HepG2 (cell line): ENCODE measurements around the gene PPP1R13B. TPM values are rescaled to one million over a fixed set of nuclear protein-coding genes. Genes with fewer than 3 reads are reported as not detected.

Experiments
- ATAC-seq: fragments of 200-7000 bp; cut with Tn5 transposase; 3 replicates; pipeline ENCODE4 v1.9.1; 2020; ENCODE audit warnings: mild to moderate bottlenecking, moderate library complexity
- BruUV-seq: library from RNA; stranded (reverse); fragments of 400-500 nt; replicated peaks from 2 replicates; lab custom pipeline; 2021; lab: Mats Ljungman, UMichigan
- CTCF ChIA-PET: fragments of 300-600 bp; formaldehyde crosslinking; extraction: SDS; loops from one replicate; lab custom pipeline; 2021; ENCODE audit warnings: low total read pairs, inconsistent platforms, low intra/inter-chr PET ratio; lab: Yijun Ruan, JAX
- POLR2A ChIA-PET: fragments of 350-600 bp; sonication (Branson Sonifier 250); formaldehyde crosslinking; loops from one replicate; lab custom pipeline; 2020; ENCODE audit warnings: antibody characterized with exemption, inconsistent platforms; lab: Yijun Ruan, JAX
- DNase-seq: peaks from one replicate; pipeline ENCODE4 v3.0.0-alpha.2; 2015; ENCODE audit warnings: low spot score
- FAIRE-seq: peaks from 3 replicates; lab custom pipeline; 2011; peaks lifted over from hg19 to GRCh38; lab: Jason Lieb, UNC
- H2AFZ ChIP-seq: one replicate; pipeline ENCODE4 v1.6.1; 2011; ENCODE audit warnings: low read length, inconsistent platforms
- H3K27ac ChIP-seq: fragments of 300-600 bp; 3 replicates; pipeline ENCODE4 v1.8.0; 2011; ENCODE audit warnings: mixed run types, mild to moderate bottlenecking, mixed read lengths, low read length, inconsistent platforms; ENCODE audit not compliant: insufficient read depth; ENCODE audit errors: extremely low read length
- H3K27me3 ChIP-seq, 2 experiments: fragments of 200-600 bp in 1 of 2; 2 replicates in 1 of 2; 3 replicates in 1 of 2; pipeline versions ENCODE4 v1.6.0 to v1.8.0; 2011; ENCODE audit warnings: low read length in 2 of 2, mild to moderate bottlenecking in 2 of 2, moderate library complexity in 2 of 2, inconsistent platforms in 1 of 2; ENCODE audit not compliant: insufficient read depth in 2 of 2, control insufficient read depth in 1 of 2
- H3K36me3 ChIP-seq, 2 experiments: fragments of 200-600 bp in 1 of 2; replicated peaks in 1 of 2; 2 replicates in 1 of 2; 3 replicates in 1 of 2; pipeline versions ENCODE4 v1.5.1 to v1.8.0; 2011; ENCODE audit warnings: low read length in 2 of 2, inconsistent platforms in 1 of 2; ENCODE audit not compliant: insufficient read depth in 2 of 2, control insufficient read depth in 1 of 2
- H3K4me1 ChIP-seq: 2 replicates; pipeline ENCODE4 v1.5.1; 2012; ENCODE audit warnings: low read length, inconsistent platforms; ENCODE audit not compliant: insufficient read depth
- H3K4me2 ChIP-seq: 2 replicates; pipeline ENCODE4 v1.6.0; 2011; ENCODE audit warnings: low read depth, low read length, inconsistent platforms
- H3K4me3 ChIP-seq, 3 experiments: fragments of 200-600 bp in 1 of 3; sonication (generic), shearing (Covaris generic) in 1 of 3; replicated peaks in 1 of 3; 2 replicates each; pipeline ENCODE4 v1.5.1; 2011 to 2016; ENCODE audit warnings: low read length in 3 of 3, inconsistent platforms in 2 of 3, low read depth in 2 of 3, mild to moderate bottlenecking in 2 of 3, control low read depth in 1 of 3, mixed read lengths in 1 of 3; ENCODE audit not compliant: insufficient read depth in 1 of 3
- H3K79me2 ChIP-seq: one replicate; pipeline ENCODE4 v1.6.1; 2011; ENCODE audit warnings: low read length, inconsistent platforms; ENCODE audit not compliant: insufficient read depth
- H3K9ac ChIP-seq: 2 replicates; pipeline ENCODE4 v1.6.0; 2011; ENCODE audit warnings: mild to moderate bottlenecking, low read depth, low read length, inconsistent platforms; ENCODE audit not compliant: insufficient read depth
- H3K9me3 ChIP-seq: 2 replicates; pipeline ENCODE4 v1.5.1; 2012; ENCODE audit warnings: mild to moderate bottlenecking, low read length
- H4K20me1 ChIP-seq: 2 replicates; pipeline ENCODE4 v1.6.0; 2011; ENCODE audit warnings: inconsistent platforms, mild to moderate bottlenecking, low read length, moderate library complexity; ENCODE audit not compliant: insufficient read depth
- DBP ChIP-seq: sonication (generic); formaldehyde crosslinking; IDR thresholded peaks from 2 replicates; pipeline ENCODE4 v1.4.0; 2020; ENCODE audit warnings: missing genetic modification reagents; ENCODE audit errors: not compliant biosample characterization
- ETS1 ChIP-seq: sonication (generic); formaldehyde crosslinking; IDR thresholded peaks from 2 replicates; pipeline ENCODE4 v1.4.0; 2020; ENCODE audit warnings: missing genetic modification reagents
- SMC3 ChIP-seq: IDR thresholded peaks from 2 replicates; pipeline ENCODE4 v1.6.1; 2011; ENCODE audit warnings: low read length, improper control_type of control experiment
- SNAI1 ChIP-seq: sonication (generic); formaldehyde crosslinking; IDR thresholded peaks from 2 replicates; pipeline ENCODE4 v1.5.0; 2020; ENCODE audit warnings: mild to moderate bottlenecking, missing genetic modification reagents, borderline replicate concordance
- U2AF2 ChIP-seq: fragments of 200-400 bp; formaldehyde crosslinking; IDR thresholded peaks from 2 replicates; pipeline ENCODE4 v1.6.1; 2017; ENCODE audit warnings: low read depth, mild to moderate bottlenecking, low read length
- ZNF160 ChIP-seq: sonication (generic); formaldehyde crosslinking; IDR thresholded peaks from 2 replicates; pipeline ENCODE4 v1.8.0; 2022; ENCODE audit warnings: mild to moderate bottlenecking, inconsistent platforms, missing genetic modification reagents
- ZNF235 ChIP-seq: sonication (generic); formaldehyde crosslinking; IDR thresholded peaks from 2 replicates; pipeline ENCODE4 v1.8.1; 2023; ENCODE audit warnings: mild to moderate bottlenecking, missing genetic modification reagents, borderline replicate concordance
- ZNF33B ChIP-seq: sonication (generic); formaldehyde crosslinking; IDR thresholded peaks from 2 replicates; pipeline ENCODE4 v1.5.1; 2020; ENCODE audit warnings: mild to moderate bottlenecking, missing genetic modification reagents
- ZNF383 ChIP-seq: sonication (generic); formaldehyde crosslinking; IDR thresholded peaks from 2 replicates; pipeline ENCODE4 v1.4.0; 2020; ENCODE audit warnings: missing genetic modification reagents, mild to moderate bottlenecking, borderline replicate concordance
- ZNF644 ChIP-seq: IDR thresholded peaks from 2 replicates; pipeline ENCODE4 v1.6.1; 2016; ENCODE audit warnings: low read depth
- ZNF713 ChIP-seq: sonication (generic); formaldehyde crosslinking; IDR thresholded peaks from 2 replicates; pipeline ENCODE4 v1.4.0; 2020; ENCODE audit warnings: mild to moderate bottlenecking, missing genetic modification reagents
- WGBS: methylation state at CpG from one replicate; pipeline ENCODE4 v1.1.6; 2017; ENCODE audit warnings: low lambda C conversion rate; 5-methylcytosine and 5-hydroxymethylcytosine counted together
- in situ Hi-C: cut with HindIII; loops from 2 replicates; pipeline ENCODE4 v1.10.0; 2017; ENCODE audit warnings: low pct_unique_long_range_greater_than_20kb; ENCODE audit not compliant: extremely low pct_ligation_motif_present
- intact Hi-C: fragments of 100-400 bp; cut with micrococcal nuclease; formaldehyde crosslinking; loops from one replicate; pipeline ENCODE4 v1.10.0; 2022; ENCODE audit not compliant: unreplicated experiment
- polyA plus RNA-seq, 8 experiments: library from polyadenylated mRNA; depleted of rRNA in 3 of 8; stranded (reverse) in 7 of 8; unstranded in 1 of 8; fragments of >200 nt; fragmentation: Illumina TruSeq in 4 of 8; extraction: Trizol in 4 of 8; gene quantifications; 2 replicates each; pipeline versions ENCODE4 v1.2.1 to v1.2.3, GENCODE V29; 2011 to 2016; ENCODE audit warnings: low read depth in 4 of 8, missing spikeins in 1 of 8, mixed read lengths in 1 of 8; ENCODE audit not compliant: insufficient read depth in 1 of 8
- total RNA-seq, 5 experiments: library from RNA; depleted of rRNA; stranded (reverse); fragments of >200 nt; fragmentation: Illumina TruSeq; extraction: Trizol; gene quantifications; 2 replicates each; pipeline ENCODE4 v1.2.3, GENCODE V29; 2016; ENCODE audit warnings: low read depth in 1 of 5
- TF ChIP-seq, protein P1 (sequence below): sonication (generic); formaldehyde crosslinking; IDR thresholded peaks from 2 replicates; pipeline ENCODE4 v1.4.0; 2020; ENCODE audit warnings: missing genetic modification reagents, borderline replicate concordance
- TF ChIP-seq, protein P2 (sequence below): sonication (generic); formaldehyde crosslinking; IDR thresholded peaks from 2 replicates; pipeline ENCODE4 v1.5.0; 2020; ENCODE audit warnings: missing genetic modification reagents

Gene PPP1R13B
- total and polyA plus RNA-seq, 2 of the 13 experiments (the other 11 are each of a cell fraction or from before 2014, with no cell fraction given) = 4.6 to 9.4 TPM

DNA sequence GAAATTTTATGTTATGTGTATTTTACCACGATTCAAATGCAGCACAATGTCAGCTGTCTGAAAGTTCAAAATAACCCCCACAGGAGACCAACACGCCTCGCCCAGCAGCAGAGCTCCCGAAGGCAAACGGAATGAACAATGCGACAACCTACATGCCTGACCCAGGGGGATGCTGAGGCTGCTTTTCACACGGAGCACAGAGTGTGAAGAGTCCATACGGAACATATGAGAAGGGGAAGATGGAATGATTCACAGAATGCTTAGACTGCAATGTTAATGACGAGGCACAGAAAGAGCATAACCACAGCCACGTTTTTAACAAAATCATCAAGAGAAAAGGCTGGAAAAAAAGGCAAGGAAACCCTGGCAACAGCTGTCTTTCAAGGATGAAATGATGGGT is 109.2 kb downstream of the PPP1R13B start:
- ChIA-PET POLR2A (no interaction called here), CTCF (no interaction called here)
- Histone ChIP-seq H3K9ac (no peak overlapping the region), H4K20me1 (no peaks in the 10 kb centered on the region), H3K79me2 (no peaks in the 10 kb centered on the region), H2AFZ (no peak overlapping the region), H3K4me2 (no peak overlapping the region), H3K27ac (no peak overlapping the region), H3K9me3 (no peaks in the 10 kb centered on the region), H3K4me3 (no peak overlapping the region), H3K4me1 (0 out of 2 replicates have a peak, but pooled peaks cover 10% of the 10 kb centered on the region), H3K27me3 (no peaks in the 10 kb centered on the region), H3K36me3 (peaks cover 12 to 32% of the 10 kb centered on the region in 2 experiments; a peak in 4 of 5 replicates)
- intact Hi-C loops = no loop called here
- 95% methylated on average over 10 of the region's 10 CpGs for WGBS
- no peak for FAIRE-seq
- in situ Hi-C loops = no loop called here
- TF ChIP-seq ETS1 (CRISPR knock-in tag) (no peak), ZNF33B (no peak), ZNF235 (CRISPR knock-in tag) (no peak), U2AF2 (no peak), ZNF713 (CRISPR knock-in tag) (no peak), DBP (CRISPR knock-in tag) (no peak), ZNF383 (CRISPR knock-in tag) (no peak), ZNF160 (CRISPR knock-in tag) (no peak), SMC3 (no peak), ZNF644 (CRISPR knock-in tag) (no peak), SNAI1 (no peak)
- TF ChIP-seq, protein P1, sequence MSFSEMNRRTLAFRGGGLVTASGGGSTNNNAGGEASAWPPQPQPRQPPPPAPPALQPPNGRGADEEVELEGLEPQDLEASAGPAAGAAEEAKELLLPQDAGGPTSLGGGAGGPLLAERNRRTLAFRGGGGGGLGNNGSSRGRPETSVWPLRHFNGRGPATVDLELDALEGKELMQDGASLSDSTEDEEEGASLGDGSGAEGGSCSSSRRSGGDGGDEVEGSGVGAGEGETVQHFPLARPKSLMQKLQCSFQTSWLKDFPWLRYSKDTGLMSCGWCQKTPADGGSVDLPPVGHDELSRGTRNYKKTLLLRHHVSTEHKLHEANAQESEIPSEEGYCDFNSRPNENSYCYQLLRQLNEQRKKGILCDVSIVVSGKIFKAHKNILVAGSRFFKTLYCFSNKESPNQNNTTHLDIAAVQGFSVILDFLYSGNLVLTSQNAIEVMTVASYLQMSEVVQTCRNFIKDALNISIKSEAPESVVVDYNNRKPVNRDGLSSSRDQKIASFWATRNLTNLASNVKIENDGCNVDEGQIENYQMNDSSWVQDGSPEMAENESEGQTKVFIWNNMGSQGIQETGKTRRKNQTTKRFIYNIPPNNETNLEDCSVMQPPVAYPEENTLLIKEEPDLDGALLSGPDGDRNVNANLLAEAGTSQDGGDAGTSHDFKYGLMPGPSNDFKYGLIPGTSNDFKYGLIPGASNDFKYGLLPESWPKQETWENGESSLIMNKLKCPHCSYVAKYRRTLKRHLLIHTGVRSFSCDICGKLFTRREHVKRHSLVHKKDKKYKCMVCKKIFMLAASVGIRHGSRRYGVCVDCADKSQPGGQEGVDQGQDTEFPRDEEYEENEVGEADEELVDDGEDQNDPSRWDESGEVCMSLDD (CRISPR knock-in tag) = no peak
- TF ChIP-seq, protein P2, sequence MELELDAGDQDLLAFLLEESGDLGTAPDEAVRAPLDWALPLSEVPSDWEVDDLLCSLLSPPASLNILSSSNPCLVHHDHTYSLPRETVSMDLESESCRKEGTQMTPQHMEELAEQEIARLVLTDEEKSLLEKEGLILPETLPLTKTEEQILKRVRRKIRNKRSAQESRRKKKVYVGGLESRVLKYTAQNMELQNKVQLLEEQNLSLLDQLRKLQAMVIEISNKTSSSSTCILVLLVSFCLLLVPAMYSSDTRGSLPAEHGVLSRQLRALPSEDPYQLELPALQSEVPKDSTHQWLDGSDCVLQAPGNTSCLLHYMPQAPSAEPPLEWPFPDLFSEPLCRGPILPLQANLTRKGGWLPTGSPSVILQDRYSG = no peak
- ATAC-seq = no peak
- no TSS peak for BruUV-seq
- no peak for DNase-seq
